Posterior cingulate gyrus (tissue), 11 donors: ENCODE data around the gene SMG1.
"Not testable (repeated sequence)": the region's sequence is repeated elsewhere in the genome, so short reads cannot be mapped to it uniquely, and the experiment has no call there.

Source experiments
- DNase-seq, 10 donors: peaks; one replicate each; pipeline versions ENCODE4 v3.0.0 to v3.0.0-alpha.2; 2020 to 2021; ENCODE audit warnings: mixed read lengths in 3 of 10
- intact Hi-C: fragments of 100-400 bp; cut with DNase I; formaldehyde crosslinking; loops from one replicate; pipeline ENCODE4 v1.15.1; 2023

Gene SMG1

GRCh38 chr16:18925986-18926865 is at the start of gene SMG1:
SMG1 (minus strand) TSS chr16:18926408; CDS start chr16:18926041, 367 bp downstream.
- intact Hi-C loops = loop anchor here (1.0 kb wide), 1 partner anchor 125 kb away; the partner anchor contains the start of gene ARL6IP1
- peak; percentile 83 to 99 (median 88) for DNase-seq

- intact Hi-C loops = no loop called here
- DNase-seq = no peak
These were observed 48.9 kb upstream of the SMG1 start for GRCh38 chr16:18975109-18975508.

GRCh38 chr16:18969855-18970240 is 43.6 kb upstream of the SMG1 start:
- intact Hi-C loops = loop anchor here (1.0 kb wide), 1 partner anchor 169 kb away; the partner anchor contains the start of gene ARL6IP1
- no peak for DNase-seq

- peak; percentile 78 to 98 (median 94) for DNase-seq
- intact Hi-C loops = loop anchor here (1.0 kb wide), 1 partner anchor 168 kb away; the partner anchor contains the start of gene ARL6IP1
These were observed 43.0 kb upstream of the SMG1 start for GRCh38 chr16:18969050-18969854.

GRCh38 chr16:18966791-18967190 is 40.6 kb upstream of the SMG1 start:
- DNase-seq = no peak

GRCh38 chr16:18965555-18965954 is 39.3 kb upstream of the SMG1 start:
- DNase-seq = no peak
- intact Hi-C loops = no loop called here

More at GRCh38 chr16:18966791-18967190, 40.6 kb upstream of the SMG1 start:
- intact Hi-C loops = no loop called here

GRCh38 chr16:18959031-18959505 is 32.9 kb upstream of the SMG1 start:
- DNase-seq = no peak

GRCh38 chr16:18958621-18959029 is 32.4 kb upstream of the SMG1 start:
- intact Hi-C loops = no loop called here
- no peak for DNase-seq

More at GRCh38 chr16:18959031-18959505, 32.9 kb upstream of the SMG1 start:
- intact Hi-C loops = no loop called here

- DNase-seq, intact Hi-C loops: not testable (repeated sequence)
These were observed 30.5 kb upstream of the SMG1 start for GRCh38 chr16:18956658-18957241.

- not testable (repeated sequence) for DNase-seq
These were observed 29.8 kb upstream of the SMG1 start for GRCh38 chr16:18955874-18956580.

GRCh38 chr16:18953547-18953946 is 27.3 kb upstream of the SMG1 start:
- intact Hi-C loops = no loop called here
- no peak for DNase-seq

More at GRCh38 chr16:18955874-18956580, 29.8 kb upstream of the SMG1 start:
- intact Hi-C loops = not testable (repeated sequence)

- intact Hi-C loops = no loop called here
- DNase-seq = no peak
These were observed 24.4 kb upstream of the SMG1 start for GRCh38 chr16:18950469-18951185.

- no peak for DNase-seq
- intact Hi-C loops = no loop called here
These were observed 22.3 kb upstream of the SMG1 start for GRCh38 chr16:18948372-18949020.

- intact Hi-C loops = no loop called here
- no peak for DNase-seq
These were observed 19.0 kb upstream of the SMG1 start for GRCh38 chr16:18945233-18945632.

- DNase-seq = no peak
- intact Hi-C loops = no loop called here
These were observed 17.2 kb upstream of the SMG1 start for GRCh38 chr16:18943414-18943813.

GRCh38 chr16:18942061-18942460 is 15.9 kb upstream of the SMG1 start:
- no peak for DNase-seq
- intact Hi-C loops = no loop called here

- intact Hi-C loops = no loop called here
- no peak for DNase-seq
These were observed 15.3 kb upstream of the SMG1 start for GRCh38 chr16:18941471-18941870.

GRCh38 chr16:18938986-18939385 is 12.8 kb upstream of the SMG1 start:
- intact Hi-C loops = no loop called here
- DNase-seq = peak in 1 of 10 donors; percentile 81

- intact Hi-C loops = no loop called here
- DNase-seq = no peak
These were observed 11.2 kb upstream of the SMG1 start for GRCh38 chr16:18937390-18937789.
